NCI-H2107 treated with DMSO at 0.1 percent for 48 hours (cell line): ENCODE results near the gene PROK2.

ENCODE experiments used
- DNase-seq: peaks from one replicate; lab custom pipeline; 2025; ENCODE audit not compliant: unreplicated experiment; lab: John Stamatoyannopoulos, UW

PROK2 gene

DNA sequence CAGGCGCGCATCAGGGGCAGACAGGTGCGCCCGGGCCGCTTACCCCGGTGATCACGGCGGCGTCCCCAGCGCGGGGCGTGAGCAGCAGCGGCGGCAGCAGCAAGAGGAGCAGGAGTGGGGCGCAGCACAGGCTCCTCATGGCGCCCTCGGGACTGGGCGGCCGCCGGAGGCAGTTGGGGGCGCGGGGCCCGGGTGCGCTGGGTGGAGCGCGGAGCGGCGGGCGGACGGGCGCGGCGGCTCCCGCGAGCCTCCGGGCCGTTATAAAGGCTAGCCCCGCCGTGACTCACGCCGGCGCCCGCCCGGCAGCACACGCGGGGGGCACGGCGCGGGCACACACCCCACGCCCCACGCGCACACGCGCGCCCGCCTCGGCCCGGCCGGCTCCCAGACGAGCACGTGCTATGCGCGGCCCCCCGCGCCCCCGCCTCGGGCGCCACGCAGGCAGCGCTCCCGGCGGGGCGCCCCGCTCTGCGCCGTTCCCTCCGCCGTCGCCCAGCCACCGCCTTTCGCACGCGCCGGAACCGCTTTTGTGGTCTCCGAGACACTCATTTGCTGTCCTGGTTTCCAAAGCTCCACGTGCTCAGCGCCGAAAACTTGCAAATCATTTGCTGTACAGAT, at the start of gene PROK2:
TSS of gene PROK2 (minus strand) at position 235 of the 618 bp plus-strand sequence. CDS start at position 139, 96 bp downstream.
- DNase-seq, result no peak

DNA sequence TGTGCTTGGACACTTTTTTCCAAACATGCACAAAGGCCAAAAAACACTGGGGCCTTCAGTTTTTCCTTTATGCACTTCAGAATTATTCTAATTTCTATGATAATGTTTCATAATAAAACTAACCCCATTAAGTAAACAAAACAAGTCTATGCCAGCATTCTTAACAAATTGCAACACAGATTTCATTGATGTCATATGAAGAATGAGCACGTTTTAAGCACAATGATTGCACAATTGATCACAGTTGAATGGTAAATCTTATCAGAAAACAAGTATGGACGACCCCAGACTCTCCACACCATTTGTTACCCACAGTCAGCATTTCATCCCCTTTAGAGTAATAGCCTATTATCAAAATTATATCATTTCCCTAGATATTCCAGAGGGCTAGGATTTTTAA, 46.7 kb upstream of the PROK2 start:
- no peak for DNase-seq

- DNase-seq, result no peak
Observed at GRCh38 chr3:71825551-71826283, 40.8 kb upstream of the PROK2 start.

GRCh38 chr3:71821116-71821515, 36.2 kb upstream of the PROK2 start:
- no peak for DNase-seq

- peak; percentile 6 for DNase-seq
Observed at GRCh38 chr3:71817262-71817661, 32.3 kb upstream of the PROK2 start.

DNA sequence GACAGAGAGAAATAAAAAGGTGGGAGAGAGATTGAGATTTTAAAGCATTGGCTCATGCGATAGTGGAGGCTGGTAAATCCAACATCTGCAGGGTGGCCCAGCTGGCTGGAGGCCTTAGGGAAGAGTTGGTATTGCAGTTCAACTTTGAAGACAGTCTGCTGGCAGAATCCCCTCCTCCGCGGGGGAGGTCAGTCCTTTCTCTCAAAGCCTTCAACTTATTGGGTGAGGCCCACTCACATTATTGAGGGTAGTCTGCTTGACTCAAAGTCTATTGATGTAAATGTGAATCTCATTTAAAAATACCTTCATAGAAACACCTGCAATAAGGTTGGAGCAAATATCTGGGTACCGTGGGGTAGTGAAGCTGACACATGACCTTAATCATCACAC, 31.8 kb upstream of the PROK2 start:
- no peak for DNase-seq

- no peak for DNase-seq
Observed at GRCh38 chr3:71815340-71816067, 30.6 kb upstream of the PROK2 start.

GRCh38 chr3:71813704-71814103, 28.8 kb upstream of the PROK2 start:
- DNase-seq, result no peak

DNA sequence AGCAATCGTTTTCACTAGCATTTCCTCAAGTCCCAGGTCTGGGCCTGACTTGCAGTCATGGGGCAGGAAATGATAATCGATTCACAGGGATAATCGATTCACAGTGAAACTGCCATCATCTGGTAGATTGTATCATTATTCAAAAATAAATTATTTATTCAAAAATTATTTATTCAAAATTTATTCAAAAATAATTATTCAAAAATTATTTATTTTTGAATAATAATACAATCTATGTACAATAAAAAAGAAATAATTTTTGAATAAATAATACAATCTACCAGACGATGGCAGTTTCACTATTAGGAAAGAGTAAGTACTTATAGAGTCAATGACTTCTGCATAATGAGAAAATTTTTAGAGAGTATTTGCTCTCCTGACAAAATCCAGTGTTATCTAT, 28.1 kb upstream of the PROK2 start:
- no peak for DNase-seq

- no peak for DNase-seq
Observed at GRCh38 chr3:71810056-71810455, 25.1 kb upstream of the PROK2 start.

DNA sequence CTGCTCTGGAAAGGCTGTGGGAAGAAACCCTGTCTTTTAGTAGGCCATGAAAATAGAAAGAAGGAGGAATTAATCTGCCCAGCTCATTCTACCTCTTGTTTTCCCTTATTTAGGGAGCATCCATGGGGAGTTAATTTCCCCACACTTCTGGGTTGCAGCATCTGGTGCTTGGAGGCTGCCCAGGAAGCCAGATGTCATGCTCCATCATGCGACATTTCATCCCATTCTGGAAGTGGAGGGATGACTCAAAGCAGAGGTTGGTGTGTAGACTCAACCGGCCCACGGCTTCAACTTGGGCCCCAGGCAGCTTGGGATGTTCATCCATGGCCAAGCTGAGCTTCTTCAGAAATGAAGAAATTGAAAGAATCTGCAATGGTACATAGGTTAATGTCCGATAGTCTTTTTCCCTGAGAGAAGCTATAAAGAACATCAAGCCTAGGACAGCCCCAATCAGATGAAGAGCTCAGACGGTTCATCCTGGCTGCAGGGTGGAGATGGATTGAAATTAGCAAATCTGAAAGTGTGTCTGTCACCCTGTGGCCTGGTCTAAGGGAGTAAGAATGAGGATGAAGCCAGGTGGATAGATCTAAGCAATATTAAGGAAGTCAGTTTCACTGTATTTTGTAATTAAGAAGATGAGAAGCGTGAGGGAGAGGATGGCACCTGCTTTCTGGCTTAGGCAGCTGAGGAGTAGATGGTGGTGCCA, 24.5 kb upstream of the PROK2 start:
- no peak for DNase-seq

DNA sequence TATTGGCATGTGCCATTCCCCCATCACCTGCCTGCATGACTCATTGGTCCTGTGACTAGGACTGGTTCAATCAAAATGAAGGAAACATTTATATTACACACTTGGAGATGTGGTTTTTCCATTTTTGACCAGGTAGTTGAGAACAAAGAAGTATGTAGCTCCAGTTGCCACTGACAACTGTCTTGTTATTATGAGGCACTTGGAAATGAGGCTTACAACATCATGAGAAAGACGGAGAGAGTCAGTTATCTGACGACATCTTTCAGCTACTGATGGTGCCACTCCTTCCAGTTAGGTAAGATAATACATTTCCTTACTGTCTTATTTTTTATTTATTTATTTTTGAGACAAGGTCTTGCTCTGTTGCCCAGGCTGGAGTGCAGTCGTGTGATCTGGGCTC, 21.8 kb upstream of the PROK2 start:
- DNase-seq, result no peak

- DNase-seq, result no peak
Observed at GRCh38 chr3:71805691-71806090, 20.7 kb upstream of the PROK2 start.

DNA sequence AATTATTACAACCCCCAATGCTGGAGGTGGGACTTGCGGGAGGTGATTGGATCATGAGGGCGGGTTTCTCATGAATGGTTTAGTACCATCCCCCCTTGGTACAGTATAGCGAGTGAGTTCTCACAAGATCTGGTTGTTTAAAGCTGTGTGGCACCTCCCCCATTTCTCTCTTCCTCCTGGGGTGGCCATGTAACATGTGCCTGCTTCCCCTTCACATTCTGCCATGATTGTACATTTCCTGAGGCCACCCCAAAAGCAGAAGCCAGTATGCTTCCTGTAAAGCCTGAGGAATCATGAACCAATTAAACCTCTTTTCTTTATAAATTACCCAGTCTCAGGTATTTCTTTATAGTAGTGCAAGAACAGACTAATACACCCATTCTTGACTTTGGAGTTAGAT, 20.3 kb upstream of the PROK2 start:
- DNase-seq, result no peak

GRCh38 chr3:71803248-71803647, 18.3 kb upstream of the PROK2 start:
- no peak for DNase-seq

DNA sequence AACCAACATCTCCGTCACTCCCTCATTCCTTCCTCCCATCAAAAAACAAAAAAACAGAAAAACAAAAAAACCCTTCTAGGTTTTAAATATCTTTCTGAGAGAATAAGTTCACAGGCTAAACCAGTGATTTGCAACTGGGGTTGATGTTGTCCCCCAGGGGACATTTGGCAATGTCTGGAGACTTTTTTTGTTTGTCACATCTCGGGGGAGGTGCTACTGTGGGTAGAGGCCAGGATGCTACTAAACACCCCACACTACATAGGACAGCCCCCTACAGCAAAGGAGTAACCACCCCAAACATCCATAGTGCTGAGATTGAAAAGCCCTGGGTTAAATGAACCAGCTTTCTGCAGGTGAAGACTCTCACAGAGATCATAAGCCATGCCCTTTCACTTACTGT, 17.0 kb upstream of the PROK2 start:
- DNase-seq, result no peak

DNA sequence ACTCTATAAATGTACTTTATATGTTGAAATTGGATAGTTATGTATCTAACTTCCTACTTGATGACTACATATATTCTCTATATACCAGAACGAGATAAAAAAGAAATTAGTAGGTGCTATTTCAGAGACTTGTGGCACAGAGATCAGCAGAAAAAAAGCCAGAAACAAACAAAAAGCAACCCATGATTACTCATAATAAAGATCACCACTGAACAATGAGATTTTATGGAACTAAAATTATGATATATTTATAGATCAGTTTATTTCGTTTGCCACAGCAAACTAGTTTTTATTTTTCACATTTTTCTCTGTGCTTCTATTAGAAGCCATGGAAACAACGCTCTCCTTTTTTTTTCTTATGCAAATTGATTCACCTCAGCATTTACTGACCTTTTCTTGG, 15.1 kb upstream of the PROK2 start:
- DNase-seq, result no peak

- DNase-seq, result no peak
Observed at GRCh38 chr3:71797455-71797854, 12.5 kb upstream of the PROK2 start.

GRCh38 chr3:71796290-71796689, 11.3 kb upstream of the PROK2 start:
- no peak for DNase-seq

GRCh38 chr3:71791634-71792033, 6.7 kb upstream of the PROK2 start:
- DNase-seq, result no peak

- no peak for DNase-seq
Observed at GRCh38 chr3:71789922-71790321, 5.0 kb upstream of the PROK2 start.
